Stimulated activated CD4-positive, alpha-beta T cell treated with anti-CD3 and anti-CD28 coated beads, Interleukin-1b, Interleukin-23, amount 100 ng/mL, for 4 hours (primary cell): ENCODE results near the gene PCDH19.

Experiments used
- DNase-seq, 2 donors: peaks; one replicate each; pipeline ENCODE4 v3.0.0-alpha.2; 2020; ENCODE audit warnings: low read depth in 2 of 2

The PCDH19 gene

GRCh38 chrX:100296183-100296753, 113.8 kb downstream of the PCDH19 start:
- DNase-seq: no peak

- no peak for DNase-seq
Measured at GRCh38 chrX:100294965-100295364, 115.1 kb downstream of the PCDH19 start.

GRCh38 chrX:100289066-100289558, 121.0 kb downstream of the PCDH19 start:
- DNase-seq: no peak

- no peak for DNase-seq
Measured at GRCh38 chrX:100277231-100277630, 132.8 kb downstream of the PCDH19 start.

- no peak for DNase-seq
Measured at GRCh38 chrX:100274916-100275315, 135.2 kb downstream of the PCDH19 start.

GRCh38 chrX:100265179-100265578, 144.9 kb downstream of the PCDH19 start:
- DNase-seq: no peak

GRCh38 chrX:100264200-100264599, 145.9 kb downstream of the PCDH19 start:
- DNase-seq: no peak

GRCh38 chrX:100263650-100264049, 146.4 kb downstream of the PCDH19 start:
- DNase-seq: no peak

GRCh38 chrX:100248885-100249493, 161.1 kb downstream of the PCDH19 start:
- no peak for DNase-seq

GRCh38 chrX:100247826-100248225, 162.2 kb downstream of the PCDH19 start:
- no peak for DNase-seq

- no peak for DNase-seq
Measured at GRCh38 chrX:100244681-100245080, 165.4 kb downstream of the PCDH19 start.
